K562 (cell line): ENCODE data around the gene CH25H. TPM values are rescaled to one million over a fixed set of nuclear protein-coding genes. Genes with fewer than 3 reads are reported as not detected.

Source experiments
- ATAC-seq: fragments of 200-7000 bp; cut with Tn5 transposase; 3 replicates; pipeline ENCODE4 v1.9.1; 2020; ENCODE audit warnings: moderate library complexity
- BruUV-seq: library from RNA; stranded (reverse); fragments of 400-500 nt; replicated peaks from 2 replicates; lab custom pipeline; 2021; lab: Mats Ljungman, UMichigan
- CTCF ChIA-PET: fragments of 300-600 bp; formaldehyde crosslinking; extraction: SDS; loops from one replicate; lab custom pipeline; 2021; ENCODE audit warnings: low intra/inter-chr PET ratio; lab: Yijun Ruan, JAX
- POLR2A ChIA-PET: fragments of 300-600, 350-650 bp; sonication (Branson Sonifier 250); formaldehyde crosslinking; extraction: SDS; loops from one replicate; lab custom pipeline; 2021; ENCODE audit warnings: antibody characterized with exemption, inconsistent platforms; lab: Yijun Ruan, JAX
- DNase-seq, 4 experiments: peaks; one replicate each; pipeline versions ENCODE4 v3.0.0 to v3.0.0-alpha.2; 2011 to 2018; ENCODE audit warnings: low spot score in 3 of 4, mixed read lengths in 3 of 4; ENCODE audit errors: extremely low read depth in 1 of 4
- FAIRE-seq: peaks from 2 replicates; lab custom pipeline; 2011; peaks lifted over from hg19 to GRCh38; lab: Jason Lieb, UNC
- H2AFZ ChIP-seq: 2 replicates; pipeline ENCODE4 v1.6.0; 2011; ENCODE audit warnings: low read depth, low read length, control low read depth, inconsistent platforms
- H3K27ac ChIP-seq: fragments of 200-600 bp; 3 replicates; pipeline ENCODE4 v1.8.0; 2011; ENCODE audit warnings: low read depth, mild to moderate bottlenecking, control low read depth, inconsistent platforms, low read length, moderate library complexity, mixed read lengths; ENCODE audit errors: extremely low read depth
- H3K27me3 ChIP-seq, 2 experiments: fragments of 300-600 bp in 1 of 2; 2 replicates in 1 of 2; 3 replicates in 1 of 2; pipeline versions ENCODE4 v1.6.0 to v1.8.0; 2011; ENCODE audit warnings: inconsistent platforms in 2 of 2, low read length in 2 of 2, mild to moderate bottlenecking in 1 of 2, mixed read lengths in 1 of 2, moderate library complexity in 1 of 2; ENCODE audit not compliant: control insufficient read depth in 2 of 2, insufficient read depth in 2 of 2
- H3K36me3 ChIP-seq: fragments of 300-600 bp; 3 replicates; pipeline ENCODE4 v1.8.0; 2011; ENCODE audit warnings: mild to moderate bottlenecking, low read length, inconsistent platforms; ENCODE audit not compliant: control insufficient read depth, insufficient read depth
- H3K4me1 ChIP-seq, 2 experiments: fragments of 200-600 bp in 1 of 2; replicated peaks in 1 of 2; 2 replicates in 1 of 2; 3 replicates in 1 of 2; pipeline versions ENCODE4 v1.5.1 to v1.8.0; 2011; ENCODE audit warnings: inconsistent platforms in 2 of 2, low read length in 2 of 2, mild to moderate bottlenecking in 1 of 2, mixed read lengths in 1 of 2, moderate library complexity in 1 of 2; ENCODE audit not compliant: control insufficient read depth in 2 of 2, insufficient read depth in 2 of 2
- H3K4me2 ChIP-seq: 2 replicates; pipeline ENCODE4 v1.6.1; 2011; ENCODE audit warnings: low read length, control low read depth, inconsistent platforms, mixed read lengths; ENCODE audit not compliant: insufficient read depth
- H3K4me3 ChIP-seq: fragments of 200-600 bp; sonication (generic), shearing (Covaris generic); 2 replicates; pipeline ENCODE4 v1.5.1; 2016; ENCODE audit warnings: control low read depth, inconsistent platforms
- H3K79me2 ChIP-seq: fragments of 200-600 bp; 3 replicates; pipeline ENCODE4 v1.8.0; 2011; ENCODE audit warnings: low read length, inconsistent platforms; ENCODE audit not compliant: control insufficient read depth, insufficient read depth
- H3K9ac ChIP-seq, 2 experiments: 2 replicates each; pipeline versions ENCODE4 v1.6.0 to v1.6.1; 2011; ENCODE audit warnings: low read depth in 2 of 2, low read length in 2 of 2, control low read depth in 1 of 2, inconsistent platforms in 1 of 2, mild to moderate bottlenecking in 1 of 2, mixed read lengths in 1 of 2; ENCODE audit not compliant: insufficient read depth in 1 of 2
- H3K9me1 ChIP-seq: one replicate; pipeline ENCODE4 v1.6.0; 2011; ENCODE audit warnings: inconsistent platforms, mild to moderate bottlenecking, low read length, moderate library complexity; ENCODE audit not compliant: control insufficient read depth, insufficient read depth
- H3K9me3 ChIP-seq: replicated peaks from 2 replicates; pipeline ENCODE4 v1.5.1; 2011; ENCODE audit warnings: low read depth, low read length, inconsistent platforms; ENCODE audit not compliant: control insufficient read depth, insufficient read depth
- H4K20me1 ChIP-seq: replicated peaks from 2 replicates; pipeline ENCODE4 v1.6.1; 2011; ENCODE audit warnings: low read length, inconsistent platforms, mixed read lengths; ENCODE audit not compliant: control insufficient read depth, insufficient read depth
- ARHGAP35 ChIP-seq: fragments of 450-650 bp; IDR thresholded peaks from 2 replicates; pipeline ENCODE4 v1.6.1; 2018; ENCODE audit not compliant: partially characterized antibody
- BRCA1 ChIP-seq, 2 experiments: fragments of 450-650 bp in 1 of 2; sonication (generic) in 1 of 2; formaldehyde crosslinking in 1 of 2; IDR thresholded peaks; 2 replicates each; pipeline versions ENCODE4 v1.5.0 to v1.6.1; 2017 to 2020; ENCODE audit warnings: mild to moderate bottlenecking in 1 of 2, missing genetic modification reagents in 1 of 2
- CBX2 ChIP-seq: fragments of 200-600 bp; sonication (generic); IDR thresholded peaks from one replicate; pipeline ENCODE4 v1.6.1; 2012; ENCODE audit warnings: mild to moderate bottlenecking, low read length, inconsistent platforms; ENCODE audit not compliant: insufficient read depth, poor library complexity, severe bottlenecking
- CEBPG ChIP-seq, 3 experiments: fragments of 200-800 bp in 1 of 3; sonication (Bioruptor generic) in 1 of 3; sonication (generic) in 1 of 3; formaldehyde crosslinking in 1 of 3; IDR thresholded peaks in 2 of 3; conservative IDR thresholded peaks in 1 of 3; 2 replicates each; pipeline versions ENCODE4 v1.6.1 to v1.8.0; 2016 to 2022; ENCODE audit warnings: missing compliant biosample characterization in 2 of 3, missing genetic modification characterization in 2 of 3, mild to moderate bottlenecking in 1 of 3, missing genetic modification reagents in 1 of 3
- GATA2 ChIP-seq: sonication (generic); formaldehyde crosslinking; IDR thresholded peaks from 2 replicates; pipeline ENCODE4 v1.4.0; 2020; ENCODE audit warnings: mild to moderate bottlenecking, missing genetic modification reagents
- GTF2F1 ChIP-seq: IDR thresholded peaks from 2 replicates; pipeline ENCODE4 v1.6.1; 2011; ENCODE audit warnings: low read depth, low read length, improper control_type of control experiment
- L3MBTL2 ChIP-seq: fragments of 450-650 bp; IDR thresholded peaks from 2 replicates; pipeline ENCODE4 v1.6.1; 2016; ENCODE audit warnings: mild to moderate bottlenecking, moderate library complexity
- MITF ChIP-seq: IDR thresholded peaks from 2 replicates; pipeline ENCODE4 v1.6.1; 2014; ENCODE audit warnings: antibody characterized with exemption
- NCOA1 ChIP-seq: fragments of 450-650 bp; IDR thresholded peaks from 2 replicates; pipeline ENCODE4 v1.6.1; 2016; ENCODE audit warnings: low read depth
- PRDM10 ChIP-seq: fragments of 450-650 bp; IDR thresholded peaks from 2 replicates; pipeline ENCODE4 v1.6.1; 2018; ENCODE audit not compliant: partially characterized antibody
- RUNX1 ChIP-seq: sonication (generic); IDR thresholded peaks from 2 replicates; pipeline ENCODE4 v1.6.1; 2016; ENCODE audit warnings: antibody characterized with exemption, low read depth
- WGBS: fragments of 100-300 bp; shearing (Covaris generic); methylation state at CpG from one replicate; pipeline ENCODE4 v1.1.6; 2016; ENCODE audit warnings: low coverage, mixed read lengths; ENCODE audit not compliant: insufficient coverage; ENCODE audit errors: missing lambda C conversion rate; 5-methylcytosine and 5-hydroxymethylcytosine counted together
- in situ Hi-C: fragments of 300-500 bp; cut with MboI; formaldehyde crosslinking; loops from 4 replicates; pipeline ENCODE4 v1.15.0; 2018; ENCODE audit warnings: inconsistent platforms, mixed read lengths
- intact Hi-C: fragments of 100-400 bp; cut with micrococcal nuclease; formaldehyde crosslinking; loops from 2 replicates; pipeline ENCODE4 v1.14.2; 2022
- polyA plus RNA-seq, 8 experiments: library from polyadenylated mRNA; depleted of rRNA in 4 of 8; stranded (reverse) in 5 of 8; unstranded in 3 of 8; fragments of >200 nt; fragmentation: Nextera tagmentation in 2 of 8; fragmentation: Illumina TruSeq in 1 of 8; extraction: Ambion mirVana in 2 of 8; extraction: Trizol in 1 of 8; gene quantifications; 2 replicates each; pipeline versions ENCODE4 v1.2.1 to v1.2.3, GENCODE V29; 2011 to 2014; ENCODE audit warnings: inconsistent platforms in 1 of 8, missing spikeins in 1 of 8
- total RNA-seq, 7 experiments: library from RNA; depleted of rRNA in 6 of 7; stranded (reverse); fragments of >200 nt in 6 of 7; fragmentation: Illumina TruSeq in 2 of 7; extraction: Trizol in 2 of 7; gene quantifications; 2 replicates each; pipeline versions ENCODE4 v1.2.1 to v1.2.3, GENCODE V29; 2011 to 2021; ENCODE audit warnings: low replicate concordance in 1 of 7

The CH25H gene
- total and polyA plus RNA-seq, 9 of the 15 experiments (the other 6 are each of a cell fraction or from before 2014, with no cell fraction given), result not detected

GRCh38 chr10:89252225-89252585 is 45.1 kb upstream of the CH25H start:
- H3K4me2 ChIP-seq, result no peak overlapping the region
- no peak overlapping the region for H3K27ac ChIP-seq
- FAIRE-seq, result no peak
- H3K36me3 ChIP-seq, result no peaks in the 10 kb centered on the region
- H3K4me3 ChIP-seq, result no peak overlapping the region
- no peak overlapping the region for H3K9ac ChIP-seq
- DNase-seq, result no peak
- peaks cover 0 to 6% of the 10 kb centered on the region in 2 experiments; a peak in 2 of 5 replicates for H3K4me1 ChIP-seq
- H3K27me3 ChIP-seq, result no peaks in the 10 kb centered on the region
- H2AFZ ChIP-seq, result no peak overlapping the region
- no CpG with 5 or more reads among the region's 2 CpGs for WGBS
- no peaks in the 10 kb centered on the region for H3K9me1 ChIP-seq
- in situ Hi-C loops (no loop called here), intact Hi-C loops (no loop called here)
- no peaks in the 10 kb centered on the region for H3K79me2 ChIP-seq
- CTCF ChIA-PET, result no interaction called here
- H3K9me3 ChIP-seq, result no peaks in the 10 kb centered on the region
- POLR2A ChIA-PET, result no interaction called here
- ATAC-seq, result no peak
- H4K20me1 ChIP-seq, result no peaks in the 10 kb centered on the region
- TF ChIP-seq GTF2F1 (no peak), PRDM10 (no peak), RUNX1 (no peak), NCOA1 (no peak), ARHGAP35 (no peak), CEBPG (CRISPR knock-in tag; IDR thresholded peaks at IDR 0.05) (no peak), CEBPG (tag; conservative IDR thresholded peaks at IDR 0.05 in 1 of 2, IDR thresholded peaks at IDR 0.05 in 1 of 2) (no peak), L3MBTL2 (no peak), MITF (no peak), CBX2 (no peak), GATA2 (no peak), BRCA1 (IDR thresholded peaks at IDR 0.05) (no peak), BRCA1 (CRISPR knock-in tag; IDR thresholded peaks at IDR 0.05) (no peak)
- no TSS peak for BruUV-seq
